GM12875 (cell line): ENCODE measurements around the gene MPDZ.

ENCODE experiments used
- H3K4me3 ChIP-seq: one replicate; pipeline ENCODE4 v1.5.1; 2011; ENCODE audit warnings: low read depth, low read length, control low read depth
- TF ChIP-seq, protein P1 (sequence below): IDR thresholded peaks from 2 replicates; pipeline ENCODE4 v1.5.1; 2011; ENCODE audit warnings: low read depth, mild to moderate bottlenecking, control low read depth, inconsistent platforms, low read length, moderate library complexity, borderline replicate concordance; ENCODE audit not compliant: insufficient read depth

MPDZ gene

DNA sequence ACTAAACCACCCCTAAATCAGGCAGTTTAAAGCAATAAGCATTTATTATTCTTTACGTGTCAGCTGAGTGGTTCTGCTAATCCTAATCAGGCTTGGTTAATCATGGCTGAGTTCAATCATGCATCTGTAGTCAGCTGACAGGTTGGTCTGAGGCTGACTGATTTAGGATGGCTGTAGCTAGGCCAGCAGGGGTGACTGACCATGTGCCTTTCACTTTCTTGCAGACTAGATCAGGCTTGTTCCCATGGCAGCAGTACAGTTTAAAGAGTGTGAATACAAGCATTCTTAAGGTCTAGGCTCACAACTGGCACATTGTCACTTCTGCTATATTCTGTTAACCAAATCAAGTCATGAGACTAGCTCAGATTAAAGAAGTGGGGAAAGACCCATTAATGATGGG lies 16.1 kb upstream of the MPDZ start:
- H3K4me3 ChIP-seq, result no peak overlapping the region
- TF ChIP-seq, protein P1, sequence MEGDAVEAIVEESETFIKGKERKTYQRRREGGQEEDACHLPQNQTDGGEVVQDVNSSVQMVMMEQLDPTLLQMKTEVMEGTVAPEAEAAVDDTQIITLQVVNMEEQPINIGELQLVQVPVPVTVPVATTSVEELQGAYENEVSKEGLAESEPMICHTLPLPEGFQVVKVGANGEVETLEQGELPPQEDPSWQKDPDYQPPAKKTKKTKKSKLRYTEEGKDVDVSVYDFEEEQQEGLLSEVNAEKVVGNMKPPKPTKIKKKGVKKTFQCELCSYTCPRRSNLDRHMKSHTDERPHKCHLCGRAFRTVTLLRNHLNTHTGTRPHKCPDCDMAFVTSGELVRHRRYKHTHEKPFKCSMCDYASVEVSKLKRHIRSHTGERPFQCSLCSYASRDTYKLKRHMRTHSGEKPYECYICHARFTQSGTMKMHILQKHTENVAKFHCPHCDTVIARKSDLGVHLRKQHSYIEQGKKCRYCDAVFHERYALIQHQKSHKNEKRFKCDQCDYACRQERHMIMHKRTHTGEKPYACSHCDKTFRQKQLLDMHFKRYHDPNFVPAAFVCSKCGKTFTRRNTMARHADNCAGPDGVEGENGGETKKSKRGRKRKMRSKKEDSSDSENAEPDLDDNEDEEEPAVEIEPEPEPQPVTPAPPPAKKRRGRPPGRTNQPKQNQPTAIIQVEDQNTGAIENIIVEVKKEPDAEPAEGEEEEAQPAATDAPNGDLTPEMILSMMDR, result no peak

DNA sequence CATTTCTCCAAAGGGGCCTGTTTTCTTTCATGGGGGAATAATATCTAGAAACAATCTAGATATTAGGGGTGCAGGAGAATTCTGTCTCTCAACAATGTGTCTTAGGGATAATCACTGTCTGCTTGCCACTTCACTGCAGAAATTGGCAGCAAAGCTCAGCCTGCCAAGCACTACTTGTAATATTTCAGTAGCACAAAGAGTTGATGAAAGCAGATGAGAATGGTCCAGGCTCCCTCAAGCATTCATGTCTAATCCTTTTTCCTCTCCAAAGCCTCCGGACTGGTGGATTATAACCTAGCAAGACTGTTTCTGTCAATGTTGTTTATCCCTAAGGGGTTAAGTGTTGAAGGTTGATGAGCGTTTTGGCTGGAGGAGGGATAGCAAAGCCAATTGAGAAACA lies 13.3 kb upstream of the MPDZ start:
- TF ChIP-seq, protein P1, result no peak
- H3K4me3 ChIP-seq, result no peak overlapping the region

DNA sequence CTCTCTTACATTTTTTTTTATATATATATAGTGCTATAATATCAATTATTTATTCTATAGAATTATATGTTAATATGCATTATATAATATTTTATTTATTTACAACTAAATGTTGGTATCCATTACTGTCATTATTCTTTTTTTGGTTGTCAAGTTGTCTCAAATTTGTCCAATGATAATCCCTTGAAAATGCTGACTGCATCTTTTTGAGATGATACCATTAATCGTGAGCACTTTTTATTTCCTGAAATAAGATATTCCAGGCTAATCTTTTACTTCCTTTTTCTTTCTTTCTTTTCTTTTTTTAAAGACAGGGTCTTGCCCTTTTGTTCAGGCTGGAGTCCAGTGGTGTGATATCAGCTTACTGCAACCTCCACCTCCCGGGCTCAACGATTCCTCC lies 12.7 kb upstream of the MPDZ start:
- H3K4me3 ChIP-seq, result no peak overlapping the region
- TF ChIP-seq, protein P1, result no peak

DNA sequence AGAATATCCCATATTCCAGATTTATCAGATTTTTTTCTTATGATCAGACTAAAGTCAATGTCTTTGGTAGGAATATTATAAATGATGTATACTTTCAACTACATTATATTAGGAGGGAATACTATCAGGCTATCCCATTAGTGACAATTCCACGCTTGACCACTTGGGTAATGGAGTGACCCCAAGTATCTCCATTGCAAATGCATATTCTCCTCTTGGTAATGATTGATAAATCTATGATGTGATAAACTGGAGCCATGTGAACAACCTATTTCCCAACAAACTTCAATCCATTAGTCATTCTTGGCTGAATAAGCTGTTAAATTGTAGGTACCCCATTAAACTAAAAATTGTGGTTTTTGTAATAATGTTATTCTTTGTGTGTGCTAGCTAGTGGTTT lies 12.2 kb upstream of the MPDZ start:
- H3K4me3 ChIP-seq, result no peak overlapping the region
- TF ChIP-seq, protein P1, result no peak

DNA sequence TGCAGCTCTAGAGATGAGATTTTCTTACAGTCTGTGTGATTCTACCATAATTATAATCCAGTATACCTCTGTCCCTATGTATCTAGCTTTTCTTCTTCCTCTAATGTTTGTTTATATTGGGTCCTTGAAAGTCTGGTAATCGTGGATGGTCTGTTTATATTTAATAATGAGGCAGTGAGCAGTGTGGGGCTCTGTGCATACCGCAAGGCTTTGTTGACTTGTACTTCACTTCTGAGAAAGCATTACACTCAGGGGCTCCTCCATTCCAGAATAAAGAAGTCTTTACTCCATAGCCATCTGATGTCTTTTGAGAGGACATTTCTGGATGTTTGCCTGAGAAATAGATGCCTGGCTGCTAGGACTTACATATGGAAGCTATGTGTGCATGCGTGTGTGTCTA lies 4.5 kb upstream of the MPDZ start:
- TF ChIP-seq, protein P1, result no peak

DNA sequence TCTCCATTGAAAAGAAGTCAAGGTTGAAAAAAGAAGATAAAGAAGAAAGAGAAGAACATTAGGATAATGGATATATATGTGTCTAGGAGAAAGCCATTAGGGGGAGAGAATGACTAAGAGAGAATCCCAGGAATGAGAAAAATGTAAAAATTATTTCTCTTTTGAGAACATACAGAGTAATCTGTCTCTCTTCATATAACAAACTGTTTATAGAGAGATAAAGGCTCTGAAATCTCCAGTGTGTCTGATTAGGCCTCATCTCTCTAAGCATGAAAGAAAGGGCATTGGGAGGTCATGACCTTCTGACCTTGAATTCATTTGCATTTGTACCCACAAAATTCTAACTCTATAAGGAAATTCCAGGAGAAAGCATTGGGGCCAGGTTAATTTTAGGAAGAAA lies 3.5 kb upstream of the MPDZ start:
- TF ChIP-seq, protein P1, result no peak
- H3K4me3 ChIP-seq, result no peak overlapping the region

More for the DNA sequence above, 4.5 kb upstream of the MPDZ start:
- H3K4me3 ChIP-seq, result no peak overlapping the region

DNA sequence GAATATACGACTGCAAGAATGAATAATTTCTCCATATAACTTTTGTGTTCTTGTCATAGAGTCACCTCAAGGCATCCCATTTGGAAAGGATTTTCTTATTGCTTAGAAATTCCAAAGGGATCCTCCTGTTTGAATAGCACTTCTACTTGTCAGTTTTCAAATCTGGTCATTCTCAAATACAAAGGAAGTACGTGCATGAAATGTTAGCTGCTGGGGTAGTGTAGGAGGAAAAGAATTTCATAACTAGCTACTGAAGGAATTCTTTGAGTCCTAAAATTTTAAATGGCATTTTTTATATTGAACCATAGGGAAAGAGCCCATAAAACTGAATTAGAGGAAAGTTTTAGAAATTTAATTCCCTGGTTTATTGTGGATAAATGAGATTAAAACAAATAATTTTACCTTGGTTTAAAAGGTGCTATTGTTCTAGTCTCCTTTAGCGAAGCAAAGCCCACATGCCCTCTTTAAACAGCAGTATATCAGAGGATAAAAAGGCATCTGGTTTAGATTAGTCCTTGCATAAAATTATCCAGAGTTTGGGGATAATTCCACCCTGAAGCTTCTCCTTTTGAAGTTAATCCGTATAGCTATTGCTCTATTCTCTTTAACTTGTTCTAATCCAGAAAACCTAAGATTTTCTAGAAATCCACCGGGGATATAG lies 2.0 kb upstream of the MPDZ start:
- TF ChIP-seq, protein P1, result no peak
- no peak overlapping the region for H3K4me3 ChIP-seq
